Measurements from ENCODE around the gene ACTC1.

The ACTC1 gene

DNA sequence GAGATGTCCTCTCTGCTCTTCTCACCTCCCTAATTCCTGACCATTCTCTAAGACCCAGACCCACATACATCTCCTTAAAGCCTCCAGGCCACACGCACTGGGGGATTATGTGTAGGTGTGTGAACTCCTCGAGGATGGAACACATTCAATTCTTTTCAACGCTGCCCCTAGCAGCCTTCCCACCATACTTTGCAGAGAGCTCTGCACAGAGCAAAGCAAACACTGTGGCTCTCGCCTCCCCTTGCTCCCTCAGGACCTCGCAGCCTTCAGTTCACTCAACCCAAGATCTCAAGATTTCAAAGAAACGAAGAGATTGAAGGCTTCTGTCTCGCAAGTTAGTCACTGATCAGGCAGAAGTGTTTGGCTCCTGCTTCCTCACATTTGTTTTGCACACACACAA, 6.0 kb downstream of the ACTC1 start:
- no peak overlapping the region for H3K4me3 ChIP-seq (ENCODE audit: insufficient read depth, low read depth, low read length, poor library complexity, severe bottlenecking)
- H3K27me3 ChIP-seq (replicated peaks; ENCODE audit: control insufficient read depth, insufficient read depth, low read length, poor library complexity, severe bottlenecking), result no peaks in the 10 kb centered on the region
- H3K27ac ChIP-seq (ENCODE audit: insufficient read depth, low read length, poor library complexity, severe bottlenecking), result no peak overlapping the region
- DNase-seq, result no peak
- H3K9me3 ChIP-seq (ENCODE audit: control insufficient read depth, low read length), result no peaks in the 10 kb centered on the region
- no peaks in the 10 kb centered on the region for H3K4me1 ChIP-seq (ENCODE audit: control insufficient read depth, insufficient read depth, low read length, poor library complexity, severe bottlenecking)
- no peaks in the 10 kb centered on the region for H3K36me3 ChIP-seq (ENCODE audit: control insufficient read depth, insufficient read depth, low read length)

DNA sequence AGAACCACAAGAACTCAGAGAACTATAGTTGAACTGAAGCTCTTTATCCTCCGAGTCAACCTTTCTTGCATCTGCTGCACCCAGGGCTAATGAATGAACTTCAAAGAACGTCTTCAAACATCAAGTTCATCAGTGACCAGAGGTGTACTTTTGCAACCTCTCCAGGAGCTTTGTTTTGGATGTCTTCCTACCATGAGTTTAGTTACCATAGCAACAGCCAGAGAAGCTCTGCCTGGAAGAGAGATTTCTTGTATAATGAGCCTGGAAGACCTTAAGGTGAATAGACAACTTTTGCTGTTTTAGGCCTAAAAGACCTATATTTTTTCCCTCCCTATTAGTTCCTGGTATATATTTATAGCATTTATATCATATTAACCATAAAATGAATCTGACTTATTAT, 9.1 kb downstream of the ACTC1 start:
- Histone ChIP-seq H3K36me3 (ENCODE audit: control insufficient read depth, insufficient read depth, low read length) (no peaks in the 10 kb centered on the region), H3K4me3 (ENCODE audit: insufficient read depth, low read depth, low read length, poor library complexity, severe bottlenecking) (no peak overlapping the region), H3K4me1 (ENCODE audit: control insufficient read depth, insufficient read depth, low read length, poor library complexity, severe bottlenecking) (no peaks in the 10 kb centered on the region), H3K27ac (ENCODE audit: insufficient read depth, low read length, poor library complexity, severe bottlenecking) (no peak overlapping the region), H3K27me3 (replicated peaks; ENCODE audit: control insufficient read depth, insufficient read depth, low read length, poor library complexity, severe bottlenecking) (no peaks in the 10 kb centered on the region), H3K9me3 (ENCODE audit: control insufficient read depth, low read length) (no peaks in the 10 kb centered on the region)
- DNase-seq, result no peak

DNA sequence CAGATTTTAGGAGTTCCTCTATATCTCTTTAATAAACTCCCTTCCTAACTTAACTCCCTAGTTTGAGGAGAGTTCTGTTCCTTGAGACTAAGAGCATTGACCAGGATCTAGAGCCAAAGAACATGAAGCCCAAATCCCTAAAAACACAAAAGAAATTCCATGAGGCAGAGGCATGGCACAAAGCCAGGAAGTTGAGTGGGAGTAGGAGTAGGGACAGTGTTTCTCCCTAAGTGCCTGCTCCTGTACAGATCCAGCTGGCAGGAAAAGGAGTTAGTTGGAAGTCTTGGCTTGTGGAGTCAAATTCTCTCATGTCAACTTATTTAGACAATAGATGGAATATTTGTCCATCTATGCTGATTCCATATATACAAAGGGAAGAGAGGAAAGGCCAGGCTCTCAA, 11.4 kb downstream of the ACTC1 start:
- Histone ChIP-seq H3K4me1 (ENCODE audit: control insufficient read depth, insufficient read depth, low read length, poor library complexity, severe bottlenecking) (no peaks in the 10 kb centered on the region), H3K36me3 (ENCODE audit: control insufficient read depth, insufficient read depth, low read length) (no peaks in the 10 kb centered on the region), H3K4me3 (ENCODE audit: insufficient read depth, low read depth, low read length, poor library complexity, severe bottlenecking) (no peak overlapping the region), H3K9me3 (ENCODE audit: control insufficient read depth, low read length) (no peaks in the 10 kb centered on the region), H3K27me3 (replicated peaks; ENCODE audit: control insufficient read depth, insufficient read depth, low read length, poor library complexity, severe bottlenecking) (no peaks in the 10 kb centered on the region), H3K27ac (ENCODE audit: insufficient read depth, low read length, poor library complexity, severe bottlenecking) (no peak overlapping the region)
- no peak for DNase-seq

DNA sequence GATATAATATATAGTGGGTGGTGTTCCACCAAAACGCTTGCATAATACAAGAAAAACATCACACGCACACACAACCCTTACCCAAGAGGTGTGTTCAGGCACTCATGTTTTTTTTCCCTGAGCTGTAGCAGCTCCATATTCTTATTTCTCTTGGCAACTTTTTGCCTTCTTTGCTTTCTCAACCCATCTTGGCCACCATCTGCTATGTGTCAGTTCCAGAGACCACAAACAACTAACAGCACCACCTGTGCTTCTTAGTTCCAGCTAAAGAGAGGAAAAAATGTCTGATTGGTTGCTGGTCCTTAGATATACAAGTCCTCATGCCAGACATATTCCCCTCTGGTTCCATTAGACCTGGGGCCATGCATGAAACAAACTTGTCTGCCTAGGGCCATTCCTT, 11.9 kb downstream of the ACTC1 start:
- Histone ChIP-seq H3K27me3 (replicated peaks; ENCODE audit: control insufficient read depth, insufficient read depth, low read length, poor library complexity, severe bottlenecking) (no peaks in the 10 kb centered on the region), H3K36me3 (ENCODE audit: control insufficient read depth, insufficient read depth, low read length) (no peaks in the 10 kb centered on the region), H3K9me3 (ENCODE audit: control insufficient read depth, low read length) (no peaks in the 10 kb centered on the region), H3K4me1 (ENCODE audit: control insufficient read depth, insufficient read depth, low read length, poor library complexity, severe bottlenecking) (no peaks in the 10 kb centered on the region), H3K27ac (ENCODE audit: insufficient read depth, low read length, poor library complexity, severe bottlenecking) (no peak overlapping the region), H3K4me3 (ENCODE audit: insufficient read depth, low read depth, low read length, poor library complexity, severe bottlenecking) (no peak overlapping the region)
- no peak for DNase-seq

DNA sequence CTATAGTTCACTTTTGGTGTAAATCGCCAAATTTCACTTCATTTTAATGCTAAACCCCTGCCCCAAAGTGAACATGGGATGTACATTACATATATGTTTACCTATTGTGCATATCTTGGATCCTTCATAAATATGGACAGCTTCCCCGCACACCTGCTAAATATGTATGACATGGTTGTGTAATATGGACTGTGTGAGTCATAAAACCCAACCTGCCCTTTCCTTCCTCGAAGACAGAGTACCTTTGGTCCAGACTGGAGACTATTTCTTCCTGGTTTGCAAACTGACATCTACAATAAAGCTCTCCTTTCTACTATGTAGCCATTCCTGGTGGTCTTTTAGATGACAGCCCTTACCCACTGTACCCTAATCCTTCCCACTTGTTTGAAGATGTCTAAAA, 12.4 kb downstream of the ACTC1 start:
- H3K36me3 ChIP-seq (ENCODE audit: control insufficient read depth, insufficient read depth, low read length), result no peaks in the 10 kb centered on the region
- H3K4me3 ChIP-seq (ENCODE audit: insufficient read depth, low read depth, low read length, poor library complexity, severe bottlenecking), result no peak overlapping the region
- no peak overlapping the region for H3K27ac ChIP-seq (ENCODE audit: insufficient read depth, low read length, poor library complexity, severe bottlenecking)
- no peak for DNase-seq
- no peaks in the 10 kb centered on the region for H3K27me3 ChIP-seq (replicated peaks; ENCODE audit: control insufficient read depth, insufficient read depth, low read length, poor library complexity, severe bottlenecking)
- H3K4me1 ChIP-seq (ENCODE audit: control insufficient read depth, insufficient read depth, low read length, poor library complexity, severe bottlenecking), result no peaks in the 10 kb centered on the region
- H3K9me3 ChIP-seq (ENCODE audit: control insufficient read depth, low read length), result no peaks in the 10 kb centered on the region

DNA sequence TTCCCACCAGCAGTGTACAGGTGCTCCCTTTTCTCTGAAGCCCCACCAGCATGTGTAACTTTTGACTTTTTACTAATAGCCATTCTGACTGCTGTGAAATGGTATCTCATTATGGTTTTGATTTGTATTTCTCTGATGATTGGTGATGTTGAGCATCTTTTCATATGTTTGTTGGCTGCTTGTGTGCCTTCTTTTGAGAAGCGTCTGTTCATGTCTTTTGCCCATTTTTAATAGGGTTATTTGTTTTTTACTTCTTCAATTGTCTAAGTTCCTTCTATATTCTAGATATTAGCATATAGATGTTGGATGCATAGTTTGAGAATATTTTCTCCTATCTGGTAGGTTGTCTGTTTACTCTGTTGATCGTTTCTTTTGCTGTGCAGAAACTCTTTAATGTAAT, 14.6 kb downstream of the ACTC1 start:
- no peak for DNase-seq
- Histone ChIP-seq H3K4me1 (ENCODE audit: control insufficient read depth, insufficient read depth, low read length, poor library complexity, severe bottlenecking) (no peaks in the 10 kb centered on the region), H3K27ac (ENCODE audit: insufficient read depth, low read length, poor library complexity, severe bottlenecking) (no peak overlapping the region), H3K4me3 (ENCODE audit: insufficient read depth, low read depth, low read length, poor library complexity, severe bottlenecking) (no peak overlapping the region), H3K9me3 (ENCODE audit: control insufficient read depth, low read length) (no peaks in the 10 kb centered on the region), H3K36me3 (ENCODE audit: control insufficient read depth, insufficient read depth, low read length) (no peaks in the 10 kb centered on the region), H3K27me3 (replicated peaks; ENCODE audit: control insufficient read depth, insufficient read depth, low read length, poor library complexity, severe bottlenecking) (no peaks in the 10 kb centered on the region)

DNA sequence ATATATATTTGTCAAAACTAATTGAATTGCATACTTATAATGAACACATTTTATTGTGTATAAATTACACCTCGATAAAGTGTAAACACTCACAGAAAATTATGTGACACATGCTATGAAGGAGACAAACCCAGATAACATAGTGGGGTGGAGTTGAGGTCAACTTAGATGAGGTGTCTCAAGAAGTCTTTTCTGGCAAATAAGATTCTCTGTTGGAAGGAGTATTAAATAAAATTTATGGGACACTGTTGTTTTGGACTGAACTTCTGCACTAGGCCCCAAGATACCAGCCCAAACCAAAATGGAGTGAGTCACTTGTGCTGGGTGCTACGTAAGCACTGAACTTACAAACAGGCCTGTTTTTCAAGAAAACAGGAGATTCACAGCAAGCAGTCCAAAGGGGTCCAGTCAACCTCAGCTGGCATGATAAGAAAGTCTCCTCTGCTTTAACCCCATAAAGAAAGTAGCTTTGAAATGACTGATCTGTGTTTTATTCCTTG, 18.7 kb downstream of the ACTC1 start:
- Histone ChIP-seq H3K4me1 (ENCODE audit: control insufficient read depth, insufficient read depth, low read length, poor library complexity, severe bottlenecking) (no peaks in the 10 kb centered on the region), H3K27me3 (replicated peaks; ENCODE audit: control insufficient read depth, insufficient read depth, low read length, poor library complexity, severe bottlenecking) (no peaks in the 10 kb centered on the region), H3K36me3 (ENCODE audit: control insufficient read depth, insufficient read depth, low read length) (no peaks in the 10 kb centered on the region), H3K4me3 (ENCODE audit: insufficient read depth, low read depth, low read length, poor library complexity, severe bottlenecking) (no peak overlapping the region), H3K9me3 (ENCODE audit: control insufficient read depth, low read length) (no peaks in the 10 kb centered on the region), H3K27ac (ENCODE audit: insufficient read depth, low read length, poor library complexity, severe bottlenecking) (no peak overlapping the region)
- DNase-seq, result no peak

DNA sequence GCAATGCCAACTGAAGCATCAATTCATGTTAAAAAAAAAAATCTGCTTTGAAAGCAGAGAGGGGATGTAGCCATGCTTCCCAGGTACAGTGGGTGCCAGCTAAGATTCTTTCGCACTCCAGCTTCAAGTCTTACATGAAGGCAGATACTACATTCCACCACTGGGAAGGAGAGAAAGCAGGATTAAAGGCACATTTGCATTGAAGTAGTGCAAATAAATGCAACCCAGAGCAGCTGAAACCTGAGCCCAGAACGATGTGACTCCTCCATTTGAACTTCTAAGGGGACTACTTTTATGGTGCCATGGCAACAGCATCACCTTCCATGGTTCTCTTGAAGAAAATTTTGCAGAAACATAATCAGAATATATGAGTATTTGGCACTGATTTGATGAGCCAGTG, 21.4 kb downstream of the ACTC1 start:
- Histone ChIP-seq H3K36me3 (ENCODE audit: control insufficient read depth, insufficient read depth, low read length) (no peaks in the 10 kb centered on the region), H3K27me3 (replicated peaks; ENCODE audit: control insufficient read depth, insufficient read depth, low read length, poor library complexity, severe bottlenecking) (no peaks in the 10 kb centered on the region), H3K4me3 (ENCODE audit: insufficient read depth, low read depth, low read length, poor library complexity, severe bottlenecking) (no peak overlapping the region), H3K4me1 (ENCODE audit: control insufficient read depth, insufficient read depth, low read length, poor library complexity, severe bottlenecking) (no peaks in the 10 kb centered on the region), H3K27ac (ENCODE audit: insufficient read depth, low read length, poor library complexity, severe bottlenecking) (no peak overlapping the region), H3K9me3 (ENCODE audit: control insufficient read depth, low read length) (no peaks in the 10 kb centered on the region)
- no peak for DNase-seq

DNA sequence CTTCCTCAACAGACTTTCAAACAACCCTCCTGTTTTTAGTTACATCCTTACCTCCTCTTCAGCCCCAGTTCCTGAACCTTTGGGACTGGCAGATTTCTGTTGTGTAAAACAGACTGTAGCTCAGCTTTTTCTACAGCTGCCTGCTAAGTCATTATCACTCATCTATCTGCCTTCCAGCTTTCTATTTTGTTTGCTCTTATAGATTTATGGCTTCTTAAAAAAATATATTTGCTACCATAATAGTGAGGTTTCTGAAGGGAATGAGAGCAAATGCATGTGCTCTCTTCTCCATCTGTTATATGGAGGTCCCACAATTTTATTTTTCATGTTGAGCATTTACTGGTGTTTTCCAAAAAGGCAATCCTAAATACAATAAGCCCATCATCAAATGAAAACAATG, 22.3 kb downstream of the ACTC1 start:
- Histone ChIP-seq H3K27me3 (replicated peaks; ENCODE audit: control insufficient read depth, insufficient read depth, low read length, poor library complexity, severe bottlenecking) (no peaks in the 10 kb centered on the region), H3K9me3 (ENCODE audit: control insufficient read depth, low read length) (no peaks in the 10 kb centered on the region), H3K4me1 (ENCODE audit: control insufficient read depth, insufficient read depth, low read length, poor library complexity, severe bottlenecking) (no peaks in the 10 kb centered on the region), H3K36me3 (ENCODE audit: control insufficient read depth, insufficient read depth, low read length) (no peaks in the 10 kb centered on the region), H3K27ac (ENCODE audit: insufficient read depth, low read length, poor library complexity, severe bottlenecking) (no peak overlapping the region), H3K4me3 (ENCODE audit: insufficient read depth, low read depth, low read length, poor library complexity, severe bottlenecking) (no peak overlapping the region)
- no peak for DNase-seq

DNA sequence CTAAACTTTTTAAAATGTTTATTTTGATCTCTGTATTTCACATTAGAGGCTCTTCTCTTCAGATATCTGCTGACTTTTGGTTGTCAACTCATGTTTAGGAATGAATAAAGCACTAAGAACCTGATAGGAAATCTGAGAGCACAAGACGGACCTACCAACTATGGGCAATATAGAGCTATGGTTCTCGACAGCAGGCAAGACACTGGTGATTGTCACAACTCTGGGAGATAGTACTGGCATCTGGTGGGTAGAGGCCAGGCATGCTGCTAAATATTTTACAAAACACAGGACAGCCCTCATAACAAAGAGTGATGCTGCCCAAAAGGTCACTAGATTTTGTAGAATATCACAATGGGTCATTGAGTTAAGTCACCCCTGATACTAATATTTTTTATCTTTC, 23.0 kb downstream of the ACTC1 start:
- no peaks in the 10 kb centered on the region for H3K9me3 ChIP-seq (ENCODE audit: control insufficient read depth, low read length)
- H3K27me3 ChIP-seq (replicated peaks; ENCODE audit: control insufficient read depth, insufficient read depth, low read length, poor library complexity, severe bottlenecking), result no peaks in the 10 kb centered on the region
- H3K27ac ChIP-seq (ENCODE audit: insufficient read depth, low read length, poor library complexity, severe bottlenecking), result no peak overlapping the region
- H3K36me3 ChIP-seq (ENCODE audit: control insufficient read depth, insufficient read depth, low read length), result no peaks in the 10 kb centered on the region
- no peak for DNase-seq
- no peaks in the 10 kb centered on the region for H3K4me1 ChIP-seq (ENCODE audit: control insufficient read depth, insufficient read depth, low read length, poor library complexity, severe bottlenecking)
- no peak overlapping the region for H3K4me3 ChIP-seq (ENCODE audit: insufficient read depth, low read depth, low read length, poor library complexity, severe bottlenecking)

DNA sequence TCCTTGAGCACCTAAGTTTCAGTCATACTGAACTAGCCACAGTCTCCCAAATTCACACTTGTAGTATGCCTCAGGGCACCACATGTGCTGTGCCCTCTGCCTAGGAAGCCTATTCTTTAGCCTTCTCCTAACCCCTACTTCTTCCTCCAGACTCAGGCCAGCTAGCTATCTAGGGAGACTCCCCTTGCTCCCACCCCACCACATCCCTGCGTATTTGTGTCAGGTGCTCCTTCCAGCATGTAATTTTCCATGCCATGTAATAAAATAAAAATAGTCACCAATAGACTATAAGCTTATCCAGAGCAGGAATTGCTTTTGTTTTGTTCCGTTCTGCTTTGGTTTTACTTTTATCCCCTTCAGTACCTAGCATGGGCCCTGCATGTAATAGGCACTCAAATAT, 25.6 kb downstream of the ACTC1 start:
- Histone ChIP-seq H3K27me3 (replicated peaks; ENCODE audit: control insufficient read depth, insufficient read depth, low read length, poor library complexity, severe bottlenecking) (no peaks in the 10 kb centered on the region), H3K4me3 (ENCODE audit: insufficient read depth, low read depth, low read length, poor library complexity, severe bottlenecking) (no peak overlapping the region), H3K9me3 (ENCODE audit: control insufficient read depth, low read length) (no peaks in the 10 kb centered on the region), H3K4me1 (ENCODE audit: control insufficient read depth, insufficient read depth, low read length, poor library complexity, severe bottlenecking) (no peaks in the 10 kb centered on the region), H3K27ac (ENCODE audit: insufficient read depth, low read length, poor library complexity, severe bottlenecking) (no peak overlapping the region), H3K36me3 (ENCODE audit: control insufficient read depth, insufficient read depth, low read length) (no peaks in the 10 kb centered on the region)
- no peak for DNase-seq
